Heart right ventricle (tissue), 16 donors: ENCODE results near the gene HDAC8. TPM values are rescaled to one million over a fixed set of nuclear protein-coding genes. Genes with fewer than 3 reads are reported as not detected.
"Not testable (repeated sequence)": the region's sequence is repeated elsewhere in the genome, so short reads cannot be mapped to it uniquely, and the experiment has no call there.

Experiments
- ATAC-seq, 8 donors: fragments of 200-7000 bp; cut with Tn5 transposase; one replicate each; pipeline ENCODE4 v1.9.1; 2020; ENCODE audit warnings: mild to moderate bottlenecking in 8 of 8, moderate library complexity in 8 of 8, moderate number of reproducible peaks in 1 of 8
- DNase-seq, 2 donors: peaks; one replicate each; pipeline ENCODE4 v3.0.0-alpha.2; 2020
- H3K27ac ChIP-seq, 10 donors: fragments of 200-600 bp; sonication (generic) in 2 of 10; one replicate each; pipeline versions ENCODE4 v1.5.0 to v1.8.0; 2020 to 2022; ENCODE audit warnings: mild to moderate bottlenecking in 3 of 10
- H3K27me3 ChIP-seq, 7 donors: fragments of 200-600 bp; one replicate each; pipeline ENCODE4 v1.8.0; 2021 to 2022; ENCODE audit warnings: mild to moderate bottlenecking in 2 of 7
- H3K36me3 ChIP-seq, 9 donors: fragments of 200-600 bp; sonication (generic) in 1 of 9; one replicate each; pipeline versions ENCODE4 v1.5.0 to v1.8.0; 2020 to 2022; ENCODE audit warnings: mild to moderate bottlenecking in 2 of 9
- H3K4me1 ChIP-seq, 9 donors: fragments of 200-600 bp; sonication (generic) in 1 of 9; one replicate each; pipeline versions ENCODE4 v1.5.0 to v1.8.0; 2020 to 2022; ENCODE audit warnings: mild to moderate bottlenecking in 4 of 9
- H3K4me3 ChIP-seq, 10 donors: fragments of 200-600 bp; sonication (generic) in 2 of 10; one replicate each; pipeline versions ENCODE4 v1.5.0 to v1.8.0; 2020 to 2022; ENCODE audit warnings: mild to moderate bottlenecking in 7 of 10, moderate library complexity in 2 of 10
- H3K9me3 ChIP-seq, 11 donors: fragments of 200-600 bp in 10 of 11; sonication (generic) in 2 of 11; one replicate each; pipeline versions ENCODE4 v1.5.0 to v1.8.0; 2013 to 2022; ENCODE audit warnings: mild to moderate bottlenecking in 2 of 11, control low read depth in 1 of 11, moderate library complexity in 1 of 11
- WGBS, 2 donors: extraction: QIAGEN DNeasy Blood & Tissue Kit; methylation state at CpG; one replicate each; pipeline ENCODE4 v1.1.7; 2013; ENCODE audit warnings: inconsistent platforms in 1 of 2; 5-methylcytosine and 5-hydroxymethylcytosine counted together
- intact Hi-C, 10 donors: fragments of 100-400 bp; cut with DNase I; formaldehyde crosslinking; loops; one replicate each; pipeline versions ENCODE4 v1.11.1 to v1.14.2; 2022
- polyA plus RNA-seq, 2 donors: library from polyadenylated mRNA; stranded (reverse); fragments of 200-250 nt; gene quantifications; one replicate each; pipeline ENCODE4 v1.2.3, GENCODE V29; 2013
- total RNA-seq, 10 donors: library from RNA; stranded (reverse); fragmentation: NEBNext Ultra II Directional in 3 of 10; extraction: Animal tissue kit (Norgen Biotek cat#: 25700) in 3 of 10; gene quantifications; one replicate each; pipeline versions ENCODE4 v1.2.1 to v1.2.4, GENCODE V29; 2021 to 2023
- TF ChIP-seq, protein P1 (sequence below), 9 donors: fragments of 200-600 bp; sonication (generic) in 2 of 9; IDR thresholded peaks; one replicate each; pipeline versions ENCODE4 v1.5.0 to v1.8.0; 2021 to 2022; ENCODE audit warnings: antibody characterized with exemption in 9 of 9, mild to moderate bottlenecking in 5 of 9, moderate library complexity in 1 of 9
- donor health status: Arrhythmogenic right ventricular cardiomyopathy.
- donor health status: ischemic (EF 13 %, LVEDD 7.1; RV severe dilation, severe dysfunction).
- donor health status: healthy with polysubstance abuse.
- donor health status: DM: no; HTN: yes; CAD: no.
- donor health status: DM: no; HTN: no; CAD: no.
- donor health status: ischemic (EF 25% LVEDD 6.9; RV normal size, moderate dysfunction).
- donor health status: ischemic (EF 25% LVEDD 5.7; RV mildly dilated, moderate dysfunction).
- donor health status: healthy.
- donor health status: DM: yes; HTN: yes; CAD: no.
- donor health status: Ischemic cardiomyopathy.
- donor health status: ischemic (EF 35%, LVEDD 5.7; RV mildly dilated, moderate dysfunction).
- donor health status: nonischemic (EF 11% LVEDD 7.7; RV severe dilation, severe dysfunction).
- donor health status: DM: yes; HTN: yes; CAD: no.
- donor health status: PGD.
- donor health status: ischemic (EF 29% LVEDD 5.4; RV normal size, mild dysfunction).
- donor health status: nonischemic (EF 23%, LVEDD 6.1; RV moderate dilation, normal function).

Gene HDAC8
- total and polyA plus RNA-seq, 12 donors, result 15.9 to 48.1 (median 19.5) TPM

- H3K9me3 ChIP-seq, result no peaks in the 10 kb centered on the region
- DNase-seq (no peak), ATAC-seq (peak in 1 of 8 donors; percentile 34)
- peaks cover 0 to 32% (median 0%) of the 10 kb centered on the region in 9 donors for H3K36me3 ChIP-seq
- TF ChIP-seq, protein P1, sequence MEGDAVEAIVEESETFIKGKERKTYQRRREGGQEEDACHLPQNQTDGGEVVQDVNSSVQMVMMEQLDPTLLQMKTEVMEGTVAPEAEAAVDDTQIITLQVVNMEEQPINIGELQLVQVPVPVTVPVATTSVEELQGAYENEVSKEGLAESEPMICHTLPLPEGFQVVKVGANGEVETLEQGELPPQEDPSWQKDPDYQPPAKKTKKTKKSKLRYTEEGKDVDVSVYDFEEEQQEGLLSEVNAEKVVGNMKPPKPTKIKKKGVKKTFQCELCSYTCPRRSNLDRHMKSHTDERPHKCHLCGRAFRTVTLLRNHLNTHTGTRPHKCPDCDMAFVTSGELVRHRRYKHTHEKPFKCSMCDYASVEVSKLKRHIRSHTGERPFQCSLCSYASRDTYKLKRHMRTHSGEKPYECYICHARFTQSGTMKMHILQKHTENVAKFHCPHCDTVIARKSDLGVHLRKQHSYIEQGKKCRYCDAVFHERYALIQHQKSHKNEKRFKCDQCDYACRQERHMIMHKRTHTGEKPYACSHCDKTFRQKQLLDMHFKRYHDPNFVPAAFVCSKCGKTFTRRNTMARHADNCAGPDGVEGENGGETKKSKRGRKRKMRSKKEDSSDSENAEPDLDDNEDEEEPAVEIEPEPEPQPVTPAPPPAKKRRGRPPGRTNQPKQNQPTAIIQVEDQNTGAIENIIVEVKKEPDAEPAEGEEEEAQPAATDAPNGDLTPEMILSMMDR (IDR thresholded peaks at IDR 0.05), result no peak
- no peaks in the 10 kb centered on the region for H3K4me1 ChIP-seq
- H3K27ac ChIP-seq, result no peak overlapping the region
- no peak overlapping the region for H3K4me3 ChIP-seq
- WGBS, 2 donors, result 49 to 64% methylated on average over 5 of the region's 5 CpGs
- peaks cover 0 to 8% (median 0%) of the 10 kb centered on the region in 7 donors for H3K27me3 ChIP-seq
- intact Hi-C loops, result no loop called here
Observed at GRCh38 chrX:72461766-72462165, 110.9 kb downstream of the HDAC8 start.

DNA sequence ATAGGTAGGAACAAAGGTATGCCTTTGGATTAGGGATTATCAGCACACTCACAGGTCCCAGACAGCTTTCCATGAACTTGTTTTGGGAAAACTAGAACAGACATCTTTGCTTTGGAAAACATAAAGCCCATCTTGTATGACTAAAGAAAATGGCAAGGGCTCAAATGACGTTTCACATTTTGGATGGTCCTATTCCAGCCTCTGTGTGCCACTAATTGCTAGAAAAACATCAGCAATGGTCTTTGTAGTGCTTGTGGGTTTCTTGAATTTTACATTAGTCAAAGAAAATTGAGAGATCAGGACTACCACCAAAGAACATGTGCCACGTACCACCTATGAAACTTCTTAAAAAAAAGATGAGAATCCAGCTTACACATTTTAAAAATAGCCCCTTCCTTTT, 111.4 kb downstream of the HDAC8 start:
- intact Hi-C loops, result no loop called here
- ATAC-seq (no peak), DNase-seq (no peak)
- no peak overlapping the region for H3K27ac ChIP-seq
- no peaks in the 10 kb centered on the region for H3K4me1 ChIP-seq
- no peaks in the 10 kb centered on the region for H3K9me3 ChIP-seq
- TF ChIP-seq, protein P1 (IDR thresholded peaks at IDR 0.05), result no peak
- H3K36me3 ChIP-seq, result peaks cover 0 to 32% (median 0%) of the 10 kb centered on the region in 9 donors
- peaks cover 0 to 8% (median 0%) of the 10 kb centered on the region in 7 donors for H3K27me3 ChIP-seq
- WGBS, 2 donors, result 88 to 90% methylated on average over 2 of the region's 2 CpGs
- H3K4me3 ChIP-seq, result no peak overlapping the region

DNA sequence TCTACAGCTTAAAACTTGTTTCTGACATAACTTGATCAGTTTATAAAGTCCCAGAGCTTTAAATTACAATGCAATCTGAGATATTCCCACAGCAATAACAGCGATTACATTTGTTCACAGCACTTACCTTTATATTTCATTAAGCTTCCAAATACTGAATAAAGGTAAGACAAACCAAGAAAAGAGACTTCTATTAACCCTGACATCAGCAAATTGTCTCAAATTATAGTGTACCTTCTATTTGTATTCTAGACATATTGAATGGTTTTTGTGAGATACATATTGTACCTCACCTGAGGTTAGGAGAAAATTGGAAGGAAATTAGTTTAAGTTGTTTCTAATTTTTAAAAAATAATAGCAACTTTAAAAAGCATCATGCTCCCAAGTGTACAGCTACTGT, 111.9 kb downstream of the HDAC8 start:
- H3K36me3 ChIP-seq, result peaks cover 0 to 32% (median 0%) of the 10 kb centered on the region in 9 donors
- intact Hi-C loops, result no loop called here
- ATAC-seq (no peak), DNase-seq (no peak)
- TF ChIP-seq, protein P1 (IDR thresholded peaks at IDR 0.05), result no peak
- WGBS, 2 donors, result 100% methylated on average over 1 of the region's 1 CpG
- no peak overlapping the region for H3K27ac ChIP-seq
- no peaks in the 10 kb centered on the region for H3K9me3 ChIP-seq
- no peak overlapping the region for H3K4me3 ChIP-seq
- H3K4me1 ChIP-seq, result no peaks in the 10 kb centered on the region
- peaks cover 0 to 8% (median 0%) of the 10 kb centered on the region in 7 donors for H3K27me3 ChIP-seq

DNA sequence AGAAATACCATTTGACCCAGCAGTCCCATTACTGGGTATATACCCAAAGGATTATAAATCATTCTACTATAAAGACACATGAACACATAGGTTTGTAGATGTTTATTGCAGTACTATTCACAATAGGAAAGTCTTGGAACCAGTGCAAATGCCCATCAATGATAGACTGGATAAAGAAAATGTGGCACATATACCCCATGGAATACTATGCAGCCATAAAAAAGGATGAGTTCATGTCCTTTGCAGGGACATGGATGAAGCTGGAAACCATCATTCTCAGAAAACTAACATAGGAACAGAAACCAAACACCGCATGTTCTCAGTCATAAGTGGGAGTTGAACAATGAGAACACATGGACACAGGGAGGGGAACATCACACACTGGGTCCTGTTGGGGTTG, 123.6 kb downstream of the HDAC8 start:
- H3K4me3 ChIP-seq, DNase-seq, H3K27me3 ChIP-seq, H3K36me3 ChIP-seq, H3K27ac ChIP-seq, H3K9me3 ChIP-seq, ATAC-seq, H3K4me1 ChIP-seq, intact Hi-C loops: not testable (repeated sequence)
- 94 to 100% methylated on average over 1 of the region's 1 CpG for WGBS, 2 donors

- DNase-seq, H3K27ac ChIP-seq, intact Hi-C loops, ATAC-seq, H3K27me3 ChIP-seq, H3K4me1 ChIP-seq, H3K4me3 ChIP-seq: not testable (repeated sequence)
- Histone ChIP-seq H3K36me3 (peaks cover 0 to 24% (median 0%) of the 10 kb centered on the region in 9 donors), H3K9me3 (peaks cover 0 to 26% (median 3%) of the 10 kb centered on the region in 11 donors)
- WGBS, 2 donors, result 93 to 94% methylated on average over 14 to 16 of the region's 16 CpGs
Observed at GRCh38 chrX:72440764-72441163, 131.9 kb downstream of the HDAC8 start.
